HG03342 (cell line): ENCODE measurements around the gene NKIRAS1.
"Not testable (repeated sequence)": the region's sequence is repeated elsewhere in the genome, so short reads cannot be mapped to it uniquely, and the experiment has no call there.

ENCODE experiments used
- ATAC-seq: cut with Tn5 transposase; IDR thresholded peaks from one replicate; pipeline ENCODE4 v1.9.1; 2021; ENCODE audit warnings: mild to moderate bottlenecking, moderate library complexity; ENCODE audit not compliant: unreplicated experiment

Gene NKIRAS1

GRCh38 chr3:23873941-23874340 lies 42.8 kb downstream of the NKIRAS1 start:
- no peak for ATAC-seq

DNA sequence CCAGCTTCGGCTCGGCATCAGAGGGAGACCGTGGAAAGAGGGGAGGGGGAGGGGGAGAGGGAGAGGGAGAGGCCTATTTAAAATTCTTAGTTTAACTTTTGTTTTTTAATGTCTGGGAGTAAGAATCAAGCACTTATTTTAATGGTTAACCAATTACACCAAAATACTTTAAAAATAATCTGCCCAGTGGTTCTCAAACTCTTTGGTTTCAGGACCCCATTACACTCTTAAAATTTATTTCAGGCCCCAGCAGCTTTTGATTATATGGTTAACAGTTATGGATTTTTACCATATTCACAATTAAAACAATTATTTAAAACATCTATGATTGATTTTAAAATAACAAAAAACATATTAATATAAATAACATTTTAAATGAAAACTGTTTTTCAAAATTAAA lies 44.5 kb downstream of the NKIRAS1 start:
- ATAC-seq: no peak

GRCh38 chr3:23871361-23871760 lies 45.4 kb downstream of the NKIRAS1 start:
- not testable (repeated sequence) for ATAC-seq

DNA sequence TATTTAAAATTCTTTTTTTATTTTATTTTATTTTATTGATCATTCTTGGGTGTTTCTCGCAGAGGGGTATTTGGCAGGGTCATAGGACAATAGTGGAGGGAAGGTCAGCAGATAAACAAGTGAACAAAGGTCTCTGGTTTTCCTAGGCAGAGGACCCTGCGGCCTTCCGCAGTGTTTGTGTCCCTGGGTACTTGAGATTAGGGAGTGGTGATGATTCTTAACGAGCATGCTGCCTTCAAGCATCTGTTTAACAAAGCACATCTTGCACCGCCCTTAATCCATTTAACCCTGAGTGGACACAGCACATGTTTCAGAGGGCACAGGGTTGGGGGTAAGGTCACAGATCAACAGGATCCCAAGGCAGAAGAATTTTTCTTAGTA lies 46.1 kb downstream of the NKIRAS1 start:
- ATAC-seq: not testable (repeated sequence)

DNA sequence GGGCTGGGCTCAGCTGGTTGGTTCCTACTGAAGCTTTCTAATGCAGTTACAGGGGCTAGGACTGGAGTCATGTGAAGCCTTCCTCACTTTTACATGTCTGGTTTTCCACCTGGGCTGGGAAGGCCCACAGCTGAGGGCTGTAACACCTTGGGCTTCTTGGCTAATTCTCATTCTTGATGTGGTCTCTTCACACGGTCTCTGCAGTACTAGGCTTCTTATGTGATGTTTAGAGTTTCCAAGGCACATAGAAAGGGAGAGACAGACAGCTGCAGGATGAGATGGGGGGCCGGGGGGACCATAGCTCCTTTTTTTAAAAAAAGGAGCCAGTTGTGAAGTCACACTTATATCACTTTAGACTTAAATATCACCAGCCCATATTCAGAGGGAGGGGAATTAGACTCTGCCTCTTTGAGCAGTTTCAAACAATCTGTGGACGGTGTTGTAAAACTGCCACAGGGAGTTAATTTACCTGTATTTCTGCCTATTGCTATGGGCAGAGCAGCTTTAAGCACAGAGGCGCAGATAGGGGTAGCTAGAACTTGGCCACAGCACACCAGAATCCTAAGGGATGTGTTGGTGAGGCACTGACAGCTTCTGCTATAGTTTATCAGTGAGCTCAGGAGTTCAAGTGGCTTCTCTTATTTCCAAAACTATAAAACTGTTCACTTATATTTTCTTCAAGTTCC lies 46.7 kb downstream of the NKIRAS1 start:
- no peak for ATAC-seq

DNA sequence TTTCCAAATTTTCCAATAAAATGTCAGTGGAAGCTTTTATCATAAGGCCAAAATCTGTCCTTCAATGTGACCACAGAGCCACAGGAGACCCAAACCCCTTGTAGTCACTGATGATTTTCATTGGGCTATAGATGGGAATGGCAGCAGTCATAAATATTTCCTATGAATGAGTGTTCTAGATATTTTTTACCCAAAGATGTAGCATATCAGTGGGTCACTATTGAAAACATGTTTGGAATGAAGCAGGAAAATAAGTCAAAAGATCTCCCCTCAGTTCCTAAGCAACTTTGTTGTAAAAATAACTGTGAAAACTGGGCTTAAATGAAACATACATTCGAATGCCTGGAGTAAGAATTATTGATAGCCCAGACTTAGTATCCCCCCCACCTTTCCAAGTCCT lies 49.0 kb downstream of the NKIRAS1 start:
- ATAC-seq: no peak

DNA sequence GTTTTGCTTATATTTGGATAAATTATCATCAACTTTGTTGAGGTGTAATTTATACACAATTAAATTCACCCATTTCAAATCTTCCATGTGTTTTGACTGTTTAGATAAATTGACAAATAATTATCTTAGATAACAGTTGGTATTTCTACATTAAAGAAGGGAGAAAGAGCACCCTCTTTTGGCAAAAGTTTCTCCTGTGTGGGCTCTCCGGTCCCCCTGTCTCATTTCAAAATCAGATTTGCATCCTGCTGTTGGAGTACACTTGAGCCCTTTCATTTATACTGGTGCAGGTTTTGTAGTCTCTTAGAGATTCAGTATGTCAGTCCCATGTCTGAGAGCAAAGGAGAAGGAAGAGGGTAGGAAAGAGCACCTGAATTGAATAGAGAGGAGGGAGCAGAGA lies 49.4 kb downstream of the NKIRAS1 start:
- no peak for ATAC-seq

DNA sequence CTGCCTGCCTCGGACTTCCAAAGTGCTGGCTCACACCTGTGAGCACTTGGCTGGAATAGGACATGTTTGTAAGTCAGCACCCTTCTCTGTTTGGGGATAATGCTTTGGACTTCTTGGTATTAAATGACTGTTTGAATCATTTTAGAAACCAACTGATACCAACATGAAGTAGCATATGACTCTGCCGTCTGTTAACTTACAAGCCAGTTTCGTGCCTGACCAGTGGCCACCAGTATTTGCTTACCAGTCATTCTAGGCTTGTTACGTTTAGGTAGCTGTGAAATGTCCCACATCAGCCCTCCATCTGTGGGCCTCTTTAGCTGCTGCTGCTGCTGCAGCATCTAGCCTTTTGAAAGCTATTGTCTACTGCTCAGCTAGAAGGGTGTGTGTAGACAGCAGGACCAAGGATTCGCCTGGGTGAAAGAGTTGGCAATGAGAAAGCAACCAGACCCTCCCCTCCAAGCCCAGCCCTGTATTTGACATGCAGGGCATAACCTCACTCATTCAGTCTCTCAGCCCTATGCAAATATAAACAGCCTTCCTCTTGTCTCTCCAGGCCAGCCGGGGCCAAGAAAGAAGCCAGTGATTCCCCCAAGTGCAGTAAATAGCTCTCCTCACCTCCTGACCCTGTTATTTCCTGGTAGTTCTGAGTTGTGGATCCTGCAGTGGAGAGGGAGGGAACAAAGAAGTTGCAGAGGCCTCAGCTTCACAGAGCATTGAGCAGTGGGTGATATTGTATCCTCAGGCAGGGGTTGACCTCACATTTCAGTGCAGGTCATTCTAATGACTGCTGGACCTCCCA lies 51.0 kb downstream of the NKIRAS1 start:
- peak; percentile 93 for ATAC-seq

DNA sequence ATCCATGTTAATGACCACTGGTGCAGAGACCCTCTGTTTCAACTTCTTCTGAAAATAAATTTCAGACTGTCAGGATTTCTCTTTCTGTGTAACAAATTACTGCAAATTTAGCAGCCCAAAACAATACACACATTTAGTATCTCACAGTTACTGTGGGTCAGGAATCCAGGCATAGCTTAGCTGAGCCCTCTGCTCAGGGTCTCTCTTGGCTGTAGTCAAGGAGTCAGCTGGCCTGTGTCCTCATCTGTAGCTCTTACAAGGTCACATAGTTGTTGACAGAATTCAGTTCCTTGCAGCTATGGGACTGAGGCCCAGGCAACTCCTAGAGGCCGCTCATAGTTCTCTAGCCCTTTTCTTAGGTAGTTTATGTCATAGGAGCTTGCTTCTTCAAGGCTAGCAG lies 51.9 kb downstream of the NKIRAS1 start:
- ATAC-seq: no peak

GRCh38 chr3:23863060-23863459 lies 53.7 kb downstream of the NKIRAS1 start:
- ATAC-seq: no peak

- no peak for ATAC-seq
Measured at GRCh38 chr3:23861689-23862088, 55.1 kb downstream of the NKIRAS1 start.

- ATAC-seq: no peak
Measured at GRCh38 chr3:23859839-23860382, 56.9 kb downstream of the NKIRAS1 start.

DNA sequence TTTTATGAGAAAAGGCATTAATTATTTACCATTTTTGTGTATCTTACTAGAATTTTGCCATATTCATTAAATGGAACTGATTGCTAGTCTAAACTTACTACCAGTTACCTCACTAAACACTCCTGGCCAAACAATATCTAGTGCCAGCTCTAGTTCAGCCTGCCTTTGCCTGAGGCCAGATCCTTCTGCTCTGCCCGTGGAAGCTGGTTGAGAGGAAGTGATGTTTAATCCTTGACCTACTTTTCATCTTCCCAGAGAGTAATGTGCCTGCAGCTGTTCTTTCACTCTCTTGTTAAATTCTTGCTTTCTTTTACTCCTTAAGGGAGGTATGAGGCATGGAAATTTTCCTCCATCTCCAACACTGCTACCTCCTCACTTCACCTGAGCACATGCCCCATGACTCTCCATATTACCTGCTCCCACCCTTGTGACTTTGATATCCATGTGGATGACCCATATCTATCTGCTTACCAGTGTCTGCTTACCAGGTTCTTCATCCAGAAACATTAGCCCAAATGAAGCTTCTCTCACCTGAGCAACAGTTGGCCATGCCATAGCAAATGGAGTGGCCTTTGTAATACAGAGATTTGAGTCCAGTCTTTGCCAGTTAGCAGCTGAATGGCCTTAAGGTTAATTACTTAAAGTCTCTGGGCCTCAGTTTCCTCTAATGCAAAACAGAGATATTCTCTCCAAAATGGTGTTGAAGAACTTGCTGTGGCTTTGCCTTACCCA lies 57.6 kb downstream of the NKIRAS1 start:
- no peak for ATAC-seq

DNA sequence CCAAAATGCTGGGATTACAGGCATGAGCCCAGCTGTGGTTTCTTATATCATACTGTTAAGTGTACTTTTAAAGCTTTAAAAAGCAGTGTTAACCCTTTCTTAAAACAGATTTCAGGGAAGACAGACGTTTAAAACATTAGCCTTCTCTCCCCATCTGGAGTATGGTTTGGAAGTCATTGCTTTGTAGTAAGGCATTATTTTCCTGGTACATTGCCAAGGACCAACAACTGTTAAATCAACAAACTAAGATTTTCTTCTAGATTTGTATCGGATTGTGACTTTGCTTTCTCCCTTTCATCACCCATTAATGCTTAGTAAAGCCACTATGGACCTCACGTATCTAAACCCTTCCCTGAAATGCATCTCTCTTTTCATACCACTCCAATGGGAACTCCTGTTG lies 60.5 kb downstream of the NKIRAS1 start:
- no peak for ATAC-seq

- ATAC-seq: not testable (repeated sequence)
Measured at GRCh38 chr3:23849462-23849861, 67.3 kb downstream of the NKIRAS1 start.

- ATAC-seq: no peak
Measured at GRCh38 chr3:23845326-23846216, 71.2 kb downstream of the NKIRAS1 start.

DNA sequence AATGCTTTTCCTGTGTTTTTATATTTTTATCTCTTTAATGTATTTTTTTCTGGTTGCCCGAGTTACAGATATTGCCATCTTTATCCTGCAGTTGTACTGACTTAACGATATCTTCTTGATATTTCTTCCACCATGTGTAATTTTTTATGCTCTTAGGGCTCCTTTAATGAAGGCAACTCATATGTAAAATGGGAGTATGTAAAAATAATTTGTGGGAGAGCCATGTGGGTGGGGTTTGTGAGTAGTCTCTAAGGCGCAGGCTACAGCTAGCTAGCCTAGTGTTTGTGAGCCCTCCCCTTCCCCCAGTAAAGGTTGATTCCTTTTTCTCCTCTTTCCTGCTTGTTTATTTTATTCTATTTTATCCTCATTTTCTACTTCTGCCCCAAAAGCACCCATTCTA lies 72.9 kb downstream of the NKIRAS1 start:
- no peak for ATAC-seq
